Breast epithelium (tissue), 3 donors: ENCODE measurements around the gene XPNPEP1.

Experiments
- CTCF ChIP-seq, 3 donors: fragments of 450-650 bp; IDR thresholded peaks; one replicate each; pipeline ENCODE4 v1.5.1; 2016 to 2017; ENCODE audit warnings: antibody characterized with exemption in 3 of 3, mild to moderate bottlenecking in 3 of 3, moderate library complexity in 3 of 3
- POLR2A ChIP-seq: fragments of 450-650 bp; IDR thresholded peaks from one replicate; pipeline ENCODE4 v1.6.1; 2016; ENCODE audit warnings: antibody characterized with exemption, mild to moderate bottlenecking, moderate library complexity
- POLR2AphosphoS5 ChIP-seq, 3 donors: sonication (generic); formaldehyde crosslinking; IDR thresholded peaks; one replicate each; pipeline ENCODE4 v1.6.1; 2017; ENCODE audit warnings: antibody characterized with exemption in 3 of 3

DNA sequence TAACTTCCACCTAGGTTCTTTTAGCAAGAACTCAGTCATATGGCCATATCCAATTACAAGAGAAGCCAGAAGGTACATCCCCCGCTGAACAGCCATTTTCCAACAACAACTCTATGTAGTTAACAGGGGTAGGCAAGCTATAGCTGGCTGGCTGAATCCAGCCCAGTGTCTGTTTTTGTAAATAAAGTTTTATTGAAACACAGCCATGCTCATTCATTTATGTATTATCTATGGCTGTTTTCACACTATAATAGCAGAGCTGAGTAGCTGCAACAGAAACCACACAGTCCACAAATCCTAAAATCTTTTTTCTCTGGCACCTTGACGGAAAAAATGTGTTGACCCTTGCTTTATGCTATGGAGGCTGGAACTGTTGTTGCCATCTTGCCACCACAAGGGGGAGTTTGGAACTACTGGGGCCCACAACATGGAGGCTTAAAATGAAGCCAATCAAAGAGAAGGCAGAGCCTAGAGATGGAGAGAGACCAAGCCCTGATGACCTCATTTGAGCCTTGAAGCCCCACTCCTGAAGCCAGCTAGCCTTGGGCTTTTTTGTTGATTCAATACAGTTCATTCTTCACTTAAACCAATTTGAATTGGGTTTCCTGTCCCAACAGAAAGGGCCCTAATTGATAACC, 33.3 kb upstream of the XPNPEP1 start:
- TF ChIP-seq CTCF (IDR thresholded peaks at IDR 0.05): peak in 1 of 3 donors; percentile 18
- no peak for TF ChIP-seq POLR2AphosphoS5 (IDR thresholded peaks at IDR 0.05)
- no peak for TF ChIP-seq POLR2A
